Right lobe of liver (tissue), 4 donors: ENCODE data around the gene MPP2.

ENCODE experiments used
- CTCF ChIP-seq, 4 donors: fragments of 200-600 bp in 3 of 4; fragments of 450-650 bp in 1 of 4; IDR thresholded peaks; one replicate each; pipeline versions ENCODE4 v1.5.1 to v1.8.0; 2016 to 2022; ENCODE audit warnings: antibody characterized with exemption in 4 of 4, mild to moderate bottlenecking in 2 of 4
- POLR2A ChIP-seq: fragments of 450-650 bp; IDR thresholded peaks from one replicate; pipeline ENCODE4 v1.6.1; 2017; ENCODE audit warnings: antibody characterized with exemption, mild to moderate bottlenecking
- donor health status: DM: no; HTN: no; CAD: no.
- donor health status: DM: no; HTN: no; CAD: no.
- donor health status: DM: no; HTN: yes; CAD: no.

GRCh38 chr17:43946781-43947180 is 39.4 kb upstream of the MPP2 start:
- TF ChIP-seq POLR2A (no peak), CTCF (IDR thresholded peaks at IDR 0.05) (no peak)
